ENCODE measurements around the gene SNX3. TPM values are rescaled to one million over a fixed set of nuclear protein-coding genes. Genes with fewer than 3 reads are reported as not detected.

Gene SNX3
- total RNA-seq, 1 experiment from 2014 or later, result 80.7 TPM

DNA sequence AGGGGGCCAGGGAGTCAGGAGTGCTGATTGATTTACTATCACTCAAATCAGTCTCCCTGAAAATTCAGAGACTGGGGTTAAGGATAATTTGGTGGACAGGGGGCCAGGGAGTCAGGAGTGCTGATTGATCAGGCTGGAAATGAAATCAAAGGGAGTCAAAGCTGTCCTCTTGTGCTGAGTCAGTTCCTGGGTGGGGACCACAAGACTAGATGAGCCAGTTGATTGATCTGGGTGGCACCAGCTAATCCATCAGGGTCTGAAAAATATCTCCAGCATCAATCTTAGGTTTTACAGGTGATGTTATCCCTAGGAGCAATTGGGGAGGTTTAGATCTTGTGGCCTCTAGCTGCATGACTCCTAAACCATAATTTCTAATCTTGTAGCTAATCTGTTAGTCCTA is 27.9 kb upstream of the SNX3 start:
- Histone ChIP-seq H2BK5ac (ENCODE audit: insufficient read length, low read length) (no peak overlapping the region), H3K14ac (ENCODE audit: insufficient read depth, low read length) (no peak overlapping the region), H4K5ac (ENCODE audit: insufficient read length, low read depth, low read length) (no peak overlapping the region), H4K91ac (ENCODE audit: insufficient read length, low read depth, low read length) (no peak overlapping the region), H3K23ac (ENCODE audit: insufficient read length, low read depth, low read length) (no peak overlapping the region), H3K9me3 (ENCODE audit: control insufficient read depth, low read depth, low read length) (no peaks in the 10 kb centered on the region), H3T11ph (ENCODE audit: low read length) (no peak overlapping the region), H3K4me2 (ENCODE audit: insufficient read depth, insufficient read length, low read length) (no peak overlapping the region), H3K23me2 (ENCODE audit: insufficient read length, low read depth, low read length, poor library complexity, severe bottlenecking) (no peaks in the 10 kb centered on the region), H3K4ac (ENCODE audit: low read depth, low read length) (no peak overlapping the region), H3K18ac (ENCODE audit: insufficient read length, low read depth, low read length) (no peak overlapping the region), H2BK120ac (ENCODE audit: low read depth, low read length, poor library complexity, severe bottlenecking) (no peak overlapping the region), H2BK20ac (ENCODE audit: low read depth, low read length, poor library complexity, severe bottlenecking) (no peak overlapping the region), H4K20me1 (ENCODE audit: control insufficient read depth, insufficient read depth, insufficient read length) (no peaks in the 10 kb centered on the region), H2BK12ac (ENCODE audit: insufficient read length, low read depth, low read length) (no peak overlapping the region), H3K9ac (ENCODE audit: extremely low read depth, insufficient read length, low read length) (no peak overlapping the region), H3K79me1 (ENCODE audit: insufficient read depth, low read depth, low read length, poor library complexity, severe bottlenecking) (no peaks in the 10 kb centered on the region), H4K8ac (replicated peaks; ENCODE audit: insufficient read length, low read depth, low read length) (no peak overlapping the region), H3K4me1 (ENCODE audit: insufficient read depth, low read length) (no peaks in the 10 kb centered on the region), H2BK15ac (ENCODE audit: low read depth, low read length) (no peak overlapping the region), H3K27ac (ENCODE audit: insufficient read length, low read depth, low read length) (no peak overlapping the region), H2AK5ac (ENCODE audit: insufficient read length, low read length) (no peak overlapping the region), H3K79me2 (ENCODE audit: insufficient read depth, low read length) (no peaks in the 10 kb centered on the region), H2AFZ (ENCODE audit: low read length) (no peak overlapping the region), H3K56ac (ENCODE audit: insufficient read length, low read depth, low read length) (no peak overlapping the region), H3K27me3 (ENCODE audit: insufficient read depth, low read length) (no peaks in the 10 kb centered on the region)
- Mint-ChIP-seq H3K27ac (no peak overlapping the region), H3K27me3 (ENCODE audit: low read depth) (no peaks in the 10 kb centered on the region), H3K9me3 (no peaks in the 10 kb centered on the region), H3K36me3 (ENCODE audit: insufficient read depth in 1 of 3, low read depth in 3 of 3) (no peaks in the 10 kb centered on the region; a peak in 1 of 7 replicates), H3K4me3 (no peak overlapping the region), H3K4me1 (peaks cover 4% of the 10 kb centered on the region in 2 experiments; a peak in 2 of 4 replicates)
- TF ChIP-seq, protein P1, sequence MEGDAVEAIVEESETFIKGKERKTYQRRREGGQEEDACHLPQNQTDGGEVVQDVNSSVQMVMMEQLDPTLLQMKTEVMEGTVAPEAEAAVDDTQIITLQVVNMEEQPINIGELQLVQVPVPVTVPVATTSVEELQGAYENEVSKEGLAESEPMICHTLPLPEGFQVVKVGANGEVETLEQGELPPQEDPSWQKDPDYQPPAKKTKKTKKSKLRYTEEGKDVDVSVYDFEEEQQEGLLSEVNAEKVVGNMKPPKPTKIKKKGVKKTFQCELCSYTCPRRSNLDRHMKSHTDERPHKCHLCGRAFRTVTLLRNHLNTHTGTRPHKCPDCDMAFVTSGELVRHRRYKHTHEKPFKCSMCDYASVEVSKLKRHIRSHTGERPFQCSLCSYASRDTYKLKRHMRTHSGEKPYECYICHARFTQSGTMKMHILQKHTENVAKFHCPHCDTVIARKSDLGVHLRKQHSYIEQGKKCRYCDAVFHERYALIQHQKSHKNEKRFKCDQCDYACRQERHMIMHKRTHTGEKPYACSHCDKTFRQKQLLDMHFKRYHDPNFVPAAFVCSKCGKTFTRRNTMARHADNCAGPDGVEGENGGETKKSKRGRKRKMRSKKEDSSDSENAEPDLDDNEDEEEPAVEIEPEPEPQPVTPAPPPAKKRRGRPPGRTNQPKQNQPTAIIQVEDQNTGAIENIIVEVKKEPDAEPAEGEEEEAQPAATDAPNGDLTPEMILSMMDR (conservative IDR thresholded peaks at IDR 0.05), result no peak
- DNase-seq, result no peak

Measured in H9 (cell line).